ENCODE results near the gene ZNF611. TPM values are rescaled to one million over a fixed set of nuclear protein-coding genes. Genes with fewer than 3 reads are reported as not detected.
A peak's percentile ranks its signal among the peaks of the same experiment; 100 is the strongest.

Gene ZNF611
- total and polyA plus RNA-seq, 9 of the 15 experiments (the other 6 are each of a cell fraction or from before 2014, with no cell fraction given), result 3.7 to 29.6 (median 12.8) TPM

DNA sequence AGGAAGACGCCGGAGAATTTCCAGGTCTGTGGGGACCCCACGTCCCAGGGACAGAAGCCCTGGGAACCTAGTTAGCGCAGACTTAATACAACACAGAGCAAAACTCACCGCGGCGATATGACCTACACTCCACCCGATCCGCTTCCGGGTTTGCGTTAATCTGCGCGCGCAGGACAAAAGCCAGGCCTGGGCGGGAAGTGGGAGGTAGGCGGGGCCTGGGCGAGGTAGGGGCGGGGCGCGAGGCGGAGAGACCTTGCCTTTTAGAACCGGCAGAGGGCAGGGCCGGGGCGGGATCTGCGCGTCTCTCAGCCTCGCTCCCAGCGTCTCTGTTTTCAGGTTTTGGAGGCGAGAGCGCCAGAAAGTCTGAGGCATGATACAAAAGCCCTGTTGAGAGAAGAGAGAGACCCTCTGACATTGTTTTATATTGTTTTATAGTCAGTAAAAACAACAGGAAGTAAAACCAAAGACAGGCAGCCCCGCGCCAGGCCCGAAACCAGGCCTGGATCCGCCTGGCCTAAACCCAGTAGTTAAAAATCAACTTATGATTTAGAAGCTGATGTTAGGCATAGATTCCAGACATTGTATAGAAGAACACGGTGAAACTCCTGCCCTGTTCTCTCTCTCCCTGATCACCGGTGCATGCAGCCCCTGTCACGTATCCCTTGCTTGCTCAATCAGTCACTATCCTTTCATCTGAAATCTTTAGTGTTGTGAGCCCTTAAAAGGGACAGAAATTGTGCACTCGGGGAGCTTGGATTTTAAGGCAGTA lies at the start of gene ZNF611 (continued):
- TF ChIP-seq NR1H2 (CRISPR knock-in tag; IDR thresholded peaks at IDR 0.05) (no peak), ZNF668 (CRISPR knock-in tag; IDR thresholded peaks at IDR 0.05) (no peak), RFX5 (IDR thresholded peaks at IDR 0.05; ENCODE audit: low read depth, low read length) (no peak), SAFB2 (IDR thresholded peaks at IDR 0.05; ENCODE audit: borderline replicate concordance, low read depth, low read length, severe bottlenecking) (no peak), CHD4 (IDR thresholded peaks at IDR 0.05; ENCODE audit: insufficient read depth, insufficient replicate concordance, low read depth, low read length, poor library complexity, severe bottlenecking) (no peak), OTX1 (CRISPR knock-in tag; IDR thresholded peaks at IDR 0.05) (no peak), ESRRA (IDR thresholded peaks at IDR 0.05; ENCODE audit: borderline replicate concordance, low read depth) (0 out of 2 replicates have a peak, but pooled peaks have one; percentile 23), CXXC5 (CRISPR knock-in tag; IDR thresholded peaks at IDR 0.05) (peak; percentile 83), TCF7L2 (IDR thresholded peaks at IDR 0.05; ENCODE audit: low read depth, low read length) (no peak), SMAD2 (IDR thresholded peaks at IDR 0.05; ENCODE audit: low read depth, low read length) (no peak), SRSF9 (IDR thresholded peaks at IDR 0.05; ENCODE audit: borderline replicate concordance, low read depth, low read length) (no peak), POLR2AphosphoS2 (IDR thresholded peaks at IDR 0.05; ENCODE audit: low read length) (no peak), CBX8 (IDR thresholded peaks at IDR 0.05; ENCODE audit: borderline replicate concordance, extremely low read depth, low read depth, low read length, poor library complexity, severe bottlenecking) (no peak), SIN3B (IDR thresholded peaks at IDR 0.05; ENCODE audit: low read depth) (no peak; the same call in 1 of the 2 replicates), RBM34 (IDR thresholded peaks at IDR 0.05; ENCODE audit: borderline replicate concordance, insufficient read depth, low read length) (no peak), HSF4 (CRISPR knock-in tag; IDR thresholded peaks at IDR 0.05; ENCODE audit: borderline replicate concordance) (no peak), ZNF239 (CRISPR knock-in tag; IDR thresholded peaks at IDR 0.05) (no peak), BRF1 (IDR thresholded peaks at IDR 0.05; ENCODE audit: borderline replicate concordance, extremely low read depth, insufficient read length) (no peak), GTF2A2 (tag; IDR thresholded peaks at IDR 0.05) (no peak), MECOM (CRISPR knock-in tag; IDR thresholded peaks at IDR 0.05) (no peak), POLR2B (IDR thresholded peaks at IDR 0.05; ENCODE audit: low read depth, partially characterized antibody) (peak; percentile 87), ZBTB8A (IDR thresholded peaks at IDR 0.05; ENCODE audit: partially characterized antibody) (no peak)
- TF ChIP-seq, protein P1, sequence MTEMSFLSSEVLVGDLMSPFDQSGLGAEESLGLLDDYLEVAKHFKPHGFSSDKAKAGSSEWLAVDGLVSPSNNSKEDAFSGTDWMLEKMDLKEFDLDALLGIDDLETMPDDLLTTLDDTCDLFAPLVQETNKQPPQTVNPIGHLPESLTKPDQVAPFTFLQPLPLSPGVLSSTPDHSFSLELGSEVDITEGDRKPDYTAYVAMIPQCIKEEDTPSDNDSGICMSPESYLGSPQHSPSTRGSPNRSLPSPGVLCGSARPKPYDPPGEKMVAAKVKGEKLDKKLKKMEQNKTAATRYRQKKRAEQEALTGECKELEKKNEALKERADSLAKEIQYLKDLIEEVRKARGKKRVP (CRISPR knock-in tag; IDR thresholded peaks at IDR 0.05), result no peak
- TF ChIP-seq, protein P2, sequence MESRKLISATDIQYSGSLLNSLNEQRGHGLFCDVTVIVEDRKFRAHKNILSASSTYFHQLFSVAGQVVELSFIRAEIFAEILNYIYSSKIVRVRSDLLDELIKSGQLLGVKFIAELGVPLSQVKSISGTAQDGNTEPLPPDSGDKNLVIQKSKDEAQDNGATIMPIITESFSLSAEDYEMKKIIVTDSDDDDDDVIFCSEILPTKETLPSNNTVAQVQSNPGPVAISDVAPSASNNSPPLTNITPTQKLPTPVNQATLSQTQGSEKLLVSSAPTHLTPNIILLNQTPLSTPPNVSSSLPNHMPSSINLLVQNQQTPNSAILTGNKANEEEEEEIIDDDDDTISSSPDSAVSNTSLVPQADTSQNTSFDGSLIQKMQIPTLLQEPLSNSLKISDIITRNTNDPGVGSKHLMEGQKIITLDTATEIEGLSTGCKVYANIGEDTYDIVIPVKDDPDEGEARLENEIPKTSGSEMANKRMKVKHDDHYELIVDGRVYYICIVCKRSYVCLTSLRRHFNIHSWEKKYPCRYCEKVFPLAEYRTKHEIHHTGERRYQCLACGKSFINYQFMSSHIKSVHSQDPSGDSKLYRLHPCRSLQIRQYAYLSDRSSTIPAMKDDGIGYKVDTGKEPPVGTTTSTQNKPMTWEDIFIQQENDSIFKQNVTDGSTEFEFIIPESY (CRISPR knock-in tag; IDR thresholded peaks at IDR 0.05), result peak; percentile 37; the same call in 1 of the 2 replicates
- TF ChIP-seq, protein P3, sequence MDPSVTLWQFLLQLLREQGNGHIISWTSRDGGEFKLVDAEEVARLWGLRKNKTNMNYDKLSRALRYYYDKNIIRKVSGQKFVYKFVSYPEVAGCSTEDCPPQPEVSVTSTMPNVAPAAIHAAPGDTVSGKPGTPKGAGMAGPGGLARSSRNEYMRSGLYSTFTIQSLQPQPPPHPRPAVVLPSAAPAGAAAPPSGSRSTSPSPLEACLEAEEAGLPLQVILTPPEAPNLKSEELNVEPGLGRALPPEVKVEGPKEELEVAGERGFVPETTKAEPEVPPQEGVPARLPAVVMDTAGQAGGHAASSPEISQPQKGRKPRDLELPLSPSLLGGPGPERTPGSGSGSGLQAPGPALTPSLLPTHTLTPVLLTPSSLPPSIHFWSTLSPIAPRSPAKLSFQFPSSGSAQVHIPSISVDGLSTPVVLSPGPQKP (CRISPR knock-in tag; IDR thresholded peaks at IDR 0.05), result no peak

Data from K562 (cell line).